K562 treated with DMSO at 1 percent for 12 hours (cell line): Measurements from ENCODE around the gene OR1J2. TPM values are rescaled to one million over a fixed set of nuclear protein-coding genes. Genes with fewer than 3 reads are reported as not detected.

Experiments used
- total RNA-seq: library from RNA; unstranded; fragments of 300-600 nt; gene quantifications from 2 replicates; pipeline ENCODE4 v1.2.3, GENCODE V29; 2022; ENCODE audit not compliant: insufficient read depth

OR1J2 gene, protein sequence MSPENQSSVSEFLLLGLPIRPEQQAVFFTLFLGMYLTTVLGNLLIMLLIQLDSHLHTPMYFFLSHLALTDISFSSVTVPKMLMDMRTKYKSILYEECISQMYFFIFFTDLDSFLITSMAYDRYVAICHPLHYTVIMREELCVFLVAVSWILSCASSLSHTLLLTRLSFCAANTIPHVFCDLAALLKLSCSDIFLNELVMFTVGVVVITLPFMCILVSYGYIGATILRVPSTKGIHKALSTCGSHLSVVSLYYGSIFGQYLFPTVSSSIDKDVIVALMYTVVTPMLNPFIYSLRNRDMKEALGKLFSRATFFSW
- total RNA-seq, result not detected in 2 replicates

DNA sequence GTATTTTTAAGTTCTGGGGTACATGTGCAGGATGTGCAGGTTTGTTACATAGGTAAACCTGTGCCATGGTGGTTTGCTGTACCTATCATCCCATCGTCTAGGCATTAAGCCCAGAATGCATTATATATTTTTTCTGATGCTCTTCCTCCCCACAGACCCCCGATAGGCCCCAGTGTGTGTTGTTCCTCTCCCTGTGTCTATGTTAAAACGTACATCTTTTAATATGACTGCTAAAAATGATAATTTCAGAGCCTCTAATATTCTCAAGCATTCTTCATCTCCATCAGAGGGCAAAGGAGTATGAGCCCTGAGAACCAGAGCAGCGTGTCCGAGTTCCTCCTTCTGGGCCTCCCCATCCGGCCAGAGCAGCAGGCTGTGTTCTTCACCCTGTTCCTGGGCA, at the start of gene OR1J2:
Gene OR1J2, plus strand, starts transcription at position 301 of the 400 bp plus-strand sequence. Its CDS starts 0 bp downstream, at position 301.

DNA sequence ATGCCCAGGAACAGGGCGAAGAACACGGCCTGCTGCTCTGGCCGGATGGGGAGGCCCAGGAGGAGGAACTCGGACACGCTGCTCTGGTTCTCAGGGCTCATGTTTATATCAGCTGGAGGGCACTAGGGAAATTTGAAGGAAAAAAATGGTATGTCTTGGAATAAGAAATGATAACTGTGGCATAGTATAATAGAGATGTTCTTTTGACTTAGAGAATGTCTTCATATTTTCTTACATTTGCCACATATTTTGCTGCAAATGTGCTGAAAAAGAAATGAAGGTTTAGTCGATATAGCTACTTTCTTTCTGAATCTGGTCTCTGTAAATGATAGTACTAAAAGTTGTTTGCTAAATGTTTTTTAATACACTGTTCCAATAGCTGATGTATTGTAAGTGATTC, 32.8 kb upstream of the OR1J2 start, which contains the start of gene OR1J1:
Gene OR1J1, minus strand, starts transcription at position 101 of the 400 bp plus-strand sequence. Its CDS starts 0 bp downstream, at position 101.

DNA sequence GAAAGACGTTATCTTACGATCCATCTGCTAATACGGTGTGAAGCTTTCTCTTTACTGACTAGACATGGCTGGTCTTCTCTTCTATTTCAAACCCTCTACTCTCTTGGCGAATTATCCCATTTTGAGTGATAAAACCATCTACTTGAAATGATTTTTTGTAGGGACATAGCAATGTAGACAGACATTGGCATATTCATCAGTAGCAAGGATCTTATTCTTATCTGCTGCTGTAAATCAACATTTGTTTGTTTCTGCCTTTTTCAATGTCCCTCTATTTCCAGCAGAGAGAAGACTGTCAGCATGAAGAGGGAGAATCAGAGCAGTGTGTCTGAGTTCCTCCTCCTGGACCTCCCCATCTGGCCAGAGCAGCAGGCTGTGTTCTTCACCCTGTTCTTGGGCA, 8.2 kb downstream of the OR1J2 start, which contains the start of gene OR1J4:
Gene OR1J4, plus strand, starts transcription at position 301 of the 400 bp plus-strand sequence. Its CDS starts 0 bp downstream, at position 301.

DNA sequence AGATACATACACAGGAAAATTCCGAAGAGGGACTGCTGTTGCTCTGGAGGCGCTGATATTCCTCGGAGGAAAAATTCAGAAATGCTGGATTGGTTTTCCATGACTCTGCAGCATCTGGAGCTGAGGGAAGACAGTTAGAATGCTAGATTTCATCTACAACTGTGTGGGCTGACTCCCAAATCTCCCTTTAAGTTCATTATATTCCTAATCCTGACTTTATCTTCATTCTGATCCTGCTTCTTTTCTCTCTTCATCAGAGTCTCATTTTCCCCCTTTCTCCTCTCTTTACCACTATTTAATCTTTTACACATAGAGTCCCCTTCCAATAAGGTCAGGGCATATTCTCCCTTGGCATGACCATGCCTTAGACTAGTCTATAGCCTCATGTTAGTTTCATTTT, 16.6 kb downstream of the OR1J2 start, which contains the start of gene OR1N1:
Gene OR1N1, minus strand, starts transcription at position 101 of the 400 bp plus-strand sequence. Its CDS starts 0 bp downstream, at position 101.

DNA sequence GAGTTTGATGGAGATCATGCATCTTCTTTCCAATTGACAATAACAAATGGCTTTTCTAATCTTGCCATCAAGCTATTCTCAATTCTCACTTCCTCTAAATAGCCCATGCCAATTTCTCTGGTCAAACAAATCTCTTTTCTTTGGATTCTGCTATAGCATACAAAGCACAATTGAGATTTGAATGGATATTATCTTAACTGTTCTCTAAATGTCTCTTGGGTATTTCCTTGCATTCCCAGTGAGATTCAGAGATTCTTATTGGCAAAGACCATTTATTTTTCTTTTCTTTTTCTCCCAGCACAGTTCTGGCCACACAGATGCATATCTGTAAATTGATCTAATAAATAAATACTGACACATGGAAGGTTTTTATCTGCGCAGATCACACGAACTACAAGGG, 42.2 kb downstream of the OR1J2 start, which contains the start of gene OR1N2:
Gene OR1N2, plus strand, starts transcription at position 301 of the 400 bp plus-strand sequence. CDS start 100 bp downstream, outside the sequence.

Other genes with a start within 250 kb of the OR1J2 start
- 6.5 and 17.8 TPM in 2 replicates for gene RBM18, start 246.0 kb upstream of the OR1J2 start, total RNA-seq
- gene MRRF, start 245.9 kb upstream of the OR1J2 start, total RNA-seq, result 13.7 and 28.9 TPM in 2 replicates
- gene PTGS1, start 139.8 kb upstream of the OR1J2 start, total RNA-seq, result 9.5 and 18.7 TPM in 2 replicates
- not detected in 2 replicates for gene OR1J1, start 32.9 kb upstream of the OR1J2 start, total RNA-seq
- gene OR1J4, start 8.3 kb downstream of the OR1J2 start, total RNA-seq, result not detected in 2 replicates
- gene OR1N1, start 16.5 kb downstream of the OR1J2 start, total RNA-seq, result not detected in 2 replicates
- gene OR1N2, start 42.3 kb downstream of the OR1J2 start, total RNA-seq, result not detected in 2 replicates
- gene OR1L8, start 72.6 kb downstream of the OR1J2 start, total RNA-seq, result not detected in 2 replicates
- not detected in 2 replicates for gene OR1Q1, start 103.9 kb downstream of the OR1J2 start, total RNA-seq
- gene OR1B1, start 146.8 kb downstream of the OR1J2 start, total RNA-seq, result not detected in 2 replicates
- gene OR1L1, start 150.9 kb downstream of the OR1J2 start, total RNA-seq, result not detected in 2 replicates
- gene OR1L3, start 164.3 kb downstream of the OR1J2 start, total RNA-seq, result not detected in 2 replicates
- not detected in 2 replicates for gene OR1L4, start 213.2 kb downstream of the OR1J2 start, total RNA-seq
- not detected in 2 replicates for gene OR1L6, start 231.5 kb downstream of the OR1J2 start, total RNA-seq